GM23338 (cell line): ENCODE measurements around the gene TBATA. TPM values are rescaled to one million over a fixed set of nuclear protein-coding genes. Genes with fewer than 3 reads are reported as not detected.
A peak's percentile ranks its signal among the peaks of the same experiment; 100 is the strongest.

Source experiments
- ATAC-seq: fragments of 200-7000 bp; cut with Tn5 transposase; 3 replicates; pipeline ENCODE4 v1.9.1; 2020
- DNase-seq: peaks from one replicate; pipeline ENCODE4 v3.0.0-alpha.2; 2015; ENCODE audit warnings: low spot score
- H2AFZ ChIP-seq: fragments of 200-600 bp; sonication (generic); 2 replicates; pipeline ENCODE4 v1.8.0; 2016; ENCODE audit warnings: antibody characterized with exemption, mild to moderate bottlenecking, moderate library complexity
- H3F3A ChIP-seq: fragments of 200-600 bp; sonication (generic); replicated peaks from 2 replicates; pipeline ENCODE4 v1.8.0; 2017; ENCODE audit warnings: antibody characterized with exemption, mixed run types, low read depth
- H3K27ac ChIP-seq: fragments of 200-600 bp; sonication (generic); 2 replicates; pipeline ENCODE4 v1.6.1; 2016; ENCODE audit warnings: low read depth
- H3K27me3 ChIP-seq: fragments of 200-600 bp; sonication (generic); 2 replicates; pipeline ENCODE4 v1.8.0; 2016; ENCODE audit warnings: mild to moderate bottlenecking, mixed run types, moderate library complexity; ENCODE audit not compliant: insufficient read depth
- H3K36me3 ChIP-seq: fragments of 200-600 bp; sonication (generic); 2 replicates; pipeline ENCODE4 v1.8.0; 2016; ENCODE audit warnings: mild to moderate bottlenecking; ENCODE audit not compliant: insufficient read depth
- H3K4me1 ChIP-seq: fragments of 200-600 bp; sonication (generic); 2 replicates; pipeline ENCODE4 v1.8.0; 2016; ENCODE audit warnings: mild to moderate bottlenecking, moderate library complexity; ENCODE audit not compliant: insufficient read depth
- H3K4me2 ChIP-seq: fragments of 200-600 bp; sonication (generic); 2 replicates; pipeline ENCODE4 v1.7.1; 2017; ENCODE audit warnings: mixed run types
- H3K4me3 ChIP-seq: fragments of 200-600 bp; sonication (generic); 2 replicates; pipeline ENCODE4 v1.6.1; 2016; ENCODE audit warnings: mixed run types
- H3K79me2 ChIP-seq: fragments of 200-600 bp; sonication (generic); replicated peaks from 2 replicates; pipeline ENCODE4 v1.8.0; 2017; ENCODE audit warnings: mild to moderate bottlenecking; ENCODE audit not compliant: insufficient read depth
- H3K9me2 ChIP-seq: fragments of 200-600 bp; sonication (generic); 2 replicates; pipeline ENCODE4 v1.8.0; 2017; ENCODE audit not compliant: insufficient read depth
- H4K20me1 ChIP-seq: fragments of 200-600 bp; sonication (generic); replicated peaks from 2 replicates; pipeline ENCODE4 v1.8.0; 2017; ENCODE audit warnings: mild to moderate bottlenecking; ENCODE audit not compliant: insufficient read depth
- H3K27ac Mint-ChIP-seq: 2 replicates; pipeline ENCODE4 v1.8.0; 2020; ENCODE audit warnings: inconsistent platforms, mild to moderate bottlenecking, moderate library complexity, mixed read lengths
- H3K27me3 Mint-ChIP-seq: 3 replicates; pipeline ENCODE4 v1.8.0; 2022; ENCODE audit warnings: low read depth, mild to moderate bottlenecking, moderate library complexity, mixed read lengths, inconsistent platforms; ENCODE audit not compliant: insufficient read depth, poor library complexity
- H3K36me3 Mint-ChIP-seq: 3 replicates; pipeline ENCODE4 v1.8.0; 2021; ENCODE audit warnings: low read depth, mild to moderate bottlenecking, inconsistent platforms, moderate library complexity, mixed read lengths
- H3K4me1 Mint-ChIP-seq: 3 replicates; pipeline ENCODE4 v1.8.0; 2020; ENCODE audit warnings: mild to moderate bottlenecking, inconsistent platforms, mixed read lengths
- H3K4me3 Mint-ChIP-seq: 3 replicates; pipeline ENCODE4 v1.8.0; 2021; ENCODE audit warnings: moderate library complexity, mild to moderate bottlenecking, inconsistent platforms, mixed read lengths
- H3K9me3 Mint-ChIP-seq: 3 replicates; pipeline ENCODE4 v1.8.0; 2020; ENCODE audit warnings: moderate library complexity, mild to moderate bottlenecking, inconsistent platforms, mixed read lengths
- CREB1 ChIP-seq: fragments of 250-450 bp; sonication (Bioruptor Pico); IDR thresholded peaks from 2 replicates; pipeline ENCODE4 v1.5.0; 2020; ENCODE audit warnings: low read depth, mild to moderate bottlenecking, moderate library complexity
- EZH2 ChIP-seq: fragments of 200-600 bp; sonication (generic); IDR thresholded peaks from one replicate; pipeline ENCODE4 v1.8.0; 2017; ENCODE audit warnings: antibody characterized with exemption, mild to moderate bottlenecking, low read depth; ENCODE audit not compliant: unreplicated experiment
- EZH2phosphoT487 ChIP-seq: fragments of 200-600 bp; sonication (generic); IDR thresholded peaks from one replicate; pipeline ENCODE4 v1.8.1; 2018; ENCODE audit warnings: antibody characterized with exemption; ENCODE audit not compliant: unreplicated experiment
- JUNB ChIP-seq: IDR thresholded peaks from one replicate; pipeline ENCODE4 v1.6.1; 2016; ENCODE audit warnings: antibody characterized with exemption; ENCODE audit not compliant: unreplicated experiment
- NANOG ChIP-seq: IDR thresholded peaks from 2 replicates; pipeline ENCODE4 v1.6.1; 2016; ENCODE audit warnings: antibody characterized with exemption, borderline replicate concordance
- POLR2AphosphoS5 ChIP-seq: IDR thresholded peaks from 2 replicates; pipeline ENCODE4 v1.6.1; 2016; ENCODE audit warnings: antibody characterized with exemption, low read depth
- STAT1 ChIP-seq: IDR thresholded peaks from one replicate; pipeline ENCODE4 v1.6.1; 2016; ENCODE audit warnings: antibody characterized with exemption; ENCODE audit not compliant: unreplicated experiment
- ZNF114 ChIP-seq: fragments of 250-450 bp; sonication (Bioruptor Pico); IDR thresholded peaks from 2 replicates; pipeline ENCODE4 v1.5.0; 2020; ENCODE audit warnings: mild to moderate bottlenecking, moderate library complexity
- ZNF331 ChIP-seq: fragments of 250-450 bp; sonication (Bioruptor Pico); IDR thresholded peaks from 2 replicates; pipeline ENCODE4 v1.5.0; 2020; ENCODE audit warnings: low read depth, mild to moderate bottlenecking, moderate library complexity
- polyA plus RNA-seq: library from polyadenylated mRNA; unstranded; fragments of >200 nt; fragmentation: Nextera tagmentation; extraction: Ambion mirVana; gene quantifications from 2 replicates; pipeline ENCODE4 v1.2.1, GENCODE V29; 2016
- total RNA-seq: library from RNA; depleted of rRNA; stranded (reverse); fragments of >200 nt; shearing (Covaris generic); gene quantifications from 2 replicates; pipeline ENCODE4 v1.2.3, GENCODE V29; 2014
- TF ChIP-seq, protein P1 (sequence below): fragments of 250-450 bp; sonication (Bioruptor Pico); IDR thresholded peaks from 2 replicates; pipeline ENCODE4 v1.5.0; 2020; ENCODE audit warnings: mild to moderate bottlenecking, moderate library complexity
- TF ChIP-seq, protein P2 (sequence below): IDR thresholded peaks from one replicate; pipeline ENCODE4 v1.6.1; 2018; ENCODE audit warnings: antibody characterized with exemption; ENCODE audit not compliant: unreplicated experiment
- TF ChIP-seq, protein P3 (sequence below), 2 experiments: fragments of 200-600 bp in 1 of 2; sonication (generic) in 1 of 2; conservative IDR thresholded peaks; 2 replicates each; pipeline versions ENCODE4 v1.5.1 to v1.6.1; 2016 to 2017; ENCODE audit warnings: antibody characterized with exemption in 2 of 2, low read depth in 2 of 2, mild to moderate bottlenecking in 2 of 2, moderate library complexity in 1 of 2

TBATA gene
- total and polyA plus RNA-seq, 2 experiments from 2014 or later = not detected

DNA sequence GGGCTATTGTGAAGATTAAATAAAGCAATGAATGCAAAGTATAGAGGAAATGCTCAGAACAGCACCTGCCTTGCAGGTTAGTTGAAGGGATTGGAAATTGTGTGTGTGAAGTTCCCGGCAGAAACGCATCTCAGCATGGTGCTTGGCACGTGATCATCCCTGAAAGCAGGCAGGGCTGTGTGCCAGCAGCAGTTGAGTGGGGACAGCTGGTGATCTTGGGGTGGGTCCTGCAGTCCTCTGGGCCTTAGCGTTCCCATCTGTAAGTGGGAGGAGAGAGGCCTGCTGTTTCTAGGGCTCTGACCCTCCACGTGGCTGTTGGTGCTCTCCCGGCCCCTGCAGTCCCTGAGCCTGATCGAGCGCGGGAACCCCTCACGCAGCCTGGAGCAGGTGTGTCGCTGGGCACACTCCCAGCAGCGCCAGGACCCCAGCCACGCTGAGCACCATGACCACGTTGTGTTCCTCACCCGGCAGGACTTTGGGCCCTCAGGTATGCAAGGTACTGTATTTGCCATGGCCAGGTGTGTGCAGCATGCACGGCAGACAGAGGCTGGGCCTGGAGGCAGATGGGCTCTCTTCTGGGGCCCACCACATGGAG, 55.3 kb downstream of the TBATA start:
- Histone ChIP-seq H3K9me2 (no peaks in the 10 kb centered on the region), H3K4me1 (no peaks in the 10 kb centered on the region), H3F3A (no peaks in the 10 kb centered on the region), H2AFZ (no peak overlapping the region), H3K4me2 (no peak overlapping the region), H3K27ac (no peak overlapping the region), H3K36me3 (no peaks in the 10 kb centered on the region), H3K79me2 (no peaks in the 10 kb centered on the region), H4K20me1 (no peaks in the 10 kb centered on the region), H3K27me3 (no peaks in the 10 kb centered on the region), H3K4me3 (no peak overlapping the region)
- peaks cover 2% of the 10 kb centered on the region; the same call in 1 of the 3 replicates for H3K9me3 Mint-ChIP-seq
- H3K27ac Mint-ChIP-seq = no peak overlapping the region
- peaks cover 12% of the 10 kb centered on the region for H3K4me1 Mint-ChIP-seq
- no peak overlapping the region for H3K4me3 Mint-ChIP-seq
- DNase-seq (no peak), ATAC-seq (peak; percentile 40)
- TF ChIP-seq, protein P1, sequence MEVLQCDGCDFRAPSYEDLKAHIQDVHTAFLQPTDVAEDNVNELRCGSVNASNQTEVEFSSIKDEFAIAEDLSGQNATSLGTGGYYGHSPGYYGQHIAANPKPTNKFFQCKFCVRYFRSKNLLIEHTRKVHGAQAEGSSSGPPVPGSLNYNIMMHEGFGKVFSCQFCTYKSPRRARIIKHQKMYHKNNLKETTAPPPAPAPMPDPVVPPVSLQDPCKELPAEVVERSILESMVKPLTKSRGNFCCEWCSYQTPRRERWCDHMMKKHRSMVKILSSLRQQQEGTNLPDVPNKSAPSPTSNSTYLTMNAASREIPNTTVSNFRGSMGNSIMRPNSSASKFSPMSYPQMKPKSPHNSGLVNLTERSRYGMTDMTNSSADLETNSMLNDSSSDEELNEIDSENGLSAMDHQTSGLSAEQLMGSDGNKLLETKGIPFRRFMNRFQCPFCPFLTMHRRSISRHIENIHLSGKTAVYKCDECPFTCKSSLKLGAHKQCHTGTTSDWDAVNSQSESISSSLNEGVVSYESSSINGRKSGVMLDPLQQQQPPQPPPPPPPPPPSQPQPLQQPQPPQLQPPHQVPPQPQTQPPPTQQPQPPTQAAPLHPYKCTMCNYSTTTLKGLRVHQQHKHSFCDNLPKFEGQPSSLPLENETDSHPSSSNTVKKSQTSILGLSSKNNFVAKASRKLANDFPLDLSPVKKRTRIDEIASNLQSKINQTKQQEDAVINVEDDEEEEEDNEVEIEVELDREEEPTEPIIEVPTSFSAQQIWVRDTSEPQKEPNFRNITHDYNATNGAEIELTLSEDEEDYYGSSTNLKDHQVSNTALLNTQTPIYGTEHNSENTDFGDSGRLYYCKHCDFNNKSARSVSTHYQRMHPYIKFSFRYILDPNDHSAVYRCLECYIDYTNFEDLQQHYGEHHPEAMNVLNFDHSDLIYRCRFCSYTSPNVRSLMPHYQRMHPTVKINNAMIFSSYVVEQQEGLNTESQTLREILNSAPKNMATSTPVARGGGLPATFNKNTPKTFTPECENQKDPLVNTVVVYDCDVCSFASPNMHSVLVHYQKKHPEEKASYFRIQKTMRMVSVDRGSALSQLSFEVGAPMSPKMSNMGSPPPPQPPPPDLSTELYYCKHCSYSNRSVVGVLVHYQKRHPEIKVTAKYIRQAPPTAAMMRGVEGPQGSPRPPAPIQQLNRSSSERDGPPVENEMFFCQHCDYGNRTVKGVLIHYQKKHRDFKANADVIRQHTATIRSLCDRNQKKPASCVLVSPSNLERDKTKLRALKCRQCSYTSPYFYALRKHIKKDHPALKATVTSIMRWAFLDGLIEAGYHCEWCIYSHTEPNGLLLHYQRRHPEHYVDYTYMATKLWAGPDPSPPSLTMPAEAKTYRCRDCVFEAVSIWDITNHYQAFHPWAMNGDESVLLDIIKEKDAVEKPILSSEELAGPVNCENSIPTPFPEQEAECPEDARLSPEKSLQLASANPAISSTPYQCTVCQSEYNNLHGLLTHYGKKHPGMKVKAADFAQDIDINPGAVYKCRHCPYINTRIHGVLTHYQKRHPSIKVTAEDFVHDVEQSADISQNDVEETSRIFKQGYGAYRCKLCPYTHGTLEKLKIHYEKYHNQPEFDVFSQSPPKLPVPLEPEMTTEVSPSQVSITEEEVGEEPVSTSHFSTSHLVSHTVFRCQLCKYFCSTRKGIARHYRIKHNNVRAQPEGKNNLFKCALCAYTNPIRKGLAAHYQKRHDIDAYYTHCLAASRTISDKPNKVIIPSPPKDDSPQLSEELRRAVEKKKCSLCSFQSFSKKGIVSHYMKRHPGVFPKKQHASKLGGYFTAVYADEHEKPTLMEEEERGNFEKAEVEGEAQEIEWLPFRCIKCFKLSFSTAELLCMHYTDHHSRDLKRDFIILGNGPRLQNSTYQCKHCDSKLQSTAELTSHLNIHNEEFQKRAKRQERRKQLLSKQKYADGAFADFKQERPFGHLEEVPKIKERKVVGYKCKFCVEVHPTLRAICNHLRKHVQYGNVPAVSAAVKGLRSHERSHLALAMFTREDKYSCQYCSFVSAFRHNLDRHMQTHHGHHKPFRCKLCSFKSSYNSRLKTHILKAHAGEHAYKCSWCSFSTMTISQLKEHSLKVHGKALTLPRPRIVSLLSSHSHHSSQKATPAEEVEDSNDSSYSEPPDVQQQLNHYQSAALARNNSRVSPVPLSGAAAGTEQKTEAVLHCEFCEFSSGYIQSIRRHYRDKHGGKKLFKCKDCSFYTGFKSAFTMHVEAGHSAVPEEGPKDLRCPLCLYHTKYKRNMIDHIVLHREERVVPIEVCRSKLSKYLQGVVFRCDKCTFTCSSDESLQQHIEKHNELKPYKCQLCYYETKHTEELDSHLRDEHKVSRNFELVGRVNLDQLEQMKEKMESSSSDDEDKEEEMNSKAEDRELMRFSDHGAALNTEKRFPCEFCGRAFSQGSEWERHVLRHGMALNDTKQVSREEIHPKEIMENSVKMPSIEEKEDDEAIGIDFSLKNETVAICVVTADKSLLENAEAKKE (CRISPR knock-in tag) = no peak
- TF ChIP-seq EZH2 = no peak
- no peak for TF ChIP-seq STAT1
- TF ChIP-seq, protein P2, sequence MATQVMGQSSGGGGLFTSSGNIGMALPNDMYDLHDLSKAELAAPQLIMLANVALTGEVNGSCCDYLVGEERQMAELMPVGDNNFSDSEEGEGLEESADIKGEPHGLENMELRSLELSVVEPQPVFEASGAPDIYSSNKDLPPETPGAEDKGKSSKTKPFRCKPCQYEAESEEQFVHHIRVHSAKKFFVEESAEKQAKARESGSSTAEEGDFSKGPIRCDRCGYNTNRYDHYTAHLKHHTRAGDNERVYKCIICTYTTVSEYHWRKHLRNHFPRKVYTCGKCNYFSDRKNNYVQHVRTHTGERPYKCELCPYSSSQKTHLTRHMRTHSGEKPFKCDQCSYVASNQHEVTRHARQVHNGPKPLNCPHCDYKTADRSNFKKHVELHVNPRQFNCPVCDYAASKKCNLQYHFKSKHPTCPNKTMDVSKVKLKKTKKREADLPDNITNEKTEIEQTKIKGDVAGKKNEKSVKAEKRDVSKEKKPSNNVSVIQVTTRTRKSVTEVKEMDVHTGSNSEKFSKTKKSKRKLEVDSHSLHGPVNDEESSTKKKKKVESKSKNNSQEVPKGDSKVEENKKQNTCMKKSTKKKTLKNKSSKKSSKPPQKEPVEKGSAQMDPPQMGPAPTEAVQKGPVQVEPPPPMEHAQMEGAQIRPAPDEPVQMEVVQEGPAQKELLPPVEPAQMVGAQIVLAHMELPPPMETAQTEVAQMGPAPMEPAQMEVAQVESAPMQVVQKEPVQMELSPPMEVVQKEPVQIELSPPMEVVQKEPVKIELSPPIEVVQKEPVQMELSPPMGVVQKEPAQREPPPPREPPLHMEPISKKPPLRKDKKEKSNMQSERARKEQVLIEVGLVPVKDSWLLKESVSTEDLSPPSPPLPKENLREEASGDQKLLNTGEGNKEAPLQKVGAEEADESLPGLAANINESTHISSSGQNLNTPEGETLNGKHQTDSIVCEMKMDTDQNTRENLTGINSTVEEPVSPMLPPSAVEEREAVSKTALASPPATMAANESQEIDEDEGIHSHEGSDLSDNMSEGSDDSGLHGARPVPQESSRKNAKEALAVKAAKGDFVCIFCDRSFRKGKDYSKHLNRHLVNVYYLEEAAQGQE = no peak
- TF ChIP-seq JUNB = no peak
- no peak for TF ChIP-seq ZNF114 (CRISPR knock-in tag)
- no peak for TF ChIP-seq ZNF331 (CRISPR knock-in tag)
- TF ChIP-seq CREB1 (CRISPR knock-in tag) = no peak
- TF ChIP-seq, protein P3, sequence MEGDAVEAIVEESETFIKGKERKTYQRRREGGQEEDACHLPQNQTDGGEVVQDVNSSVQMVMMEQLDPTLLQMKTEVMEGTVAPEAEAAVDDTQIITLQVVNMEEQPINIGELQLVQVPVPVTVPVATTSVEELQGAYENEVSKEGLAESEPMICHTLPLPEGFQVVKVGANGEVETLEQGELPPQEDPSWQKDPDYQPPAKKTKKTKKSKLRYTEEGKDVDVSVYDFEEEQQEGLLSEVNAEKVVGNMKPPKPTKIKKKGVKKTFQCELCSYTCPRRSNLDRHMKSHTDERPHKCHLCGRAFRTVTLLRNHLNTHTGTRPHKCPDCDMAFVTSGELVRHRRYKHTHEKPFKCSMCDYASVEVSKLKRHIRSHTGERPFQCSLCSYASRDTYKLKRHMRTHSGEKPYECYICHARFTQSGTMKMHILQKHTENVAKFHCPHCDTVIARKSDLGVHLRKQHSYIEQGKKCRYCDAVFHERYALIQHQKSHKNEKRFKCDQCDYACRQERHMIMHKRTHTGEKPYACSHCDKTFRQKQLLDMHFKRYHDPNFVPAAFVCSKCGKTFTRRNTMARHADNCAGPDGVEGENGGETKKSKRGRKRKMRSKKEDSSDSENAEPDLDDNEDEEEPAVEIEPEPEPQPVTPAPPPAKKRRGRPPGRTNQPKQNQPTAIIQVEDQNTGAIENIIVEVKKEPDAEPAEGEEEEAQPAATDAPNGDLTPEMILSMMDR (conservative IDR thresholded peaks at IDR 0.05; ENCODE audit: low read depth in 2 of 2) = no peak
- TF ChIP-seq NANOG = no peak
- no peak for TF ChIP-seq POLR2AphosphoS5
- no peak for TF ChIP-seq EZH2phosphoT487
- peaks cover 17% of the 10 kb centered on the region for H3K27me3 Mint-ChIP-seq
- H3K36me3 Mint-ChIP-seq = peaks cover 3% of the 10 kb centered on the region; the same call in 1 of the 3 replicates
